ENCODE data around the gene SHISA9. TPM values are rescaled to one million over a fixed set of nuclear protein-coding genes. Genes with fewer than 3 reads are reported as not detected.

Gene SHISA9
- total RNA-seq, 2 donors from 2014 or later, result 0.41 to 0.47 TPM

- no peaks in the 10 kb centered on the region for H3K4me1 ChIP-seq
- no peak overlapping the region for H3K27ac ChIP-seq
- DNase-seq (ENCODE audit: low spot score), result no peak
- H3K4me3 ChIP-seq, result no peak overlapping the region
- no peaks in the 10 kb centered on the region for H3K27me3 ChIP-seq
- H3K36me3 ChIP-seq, result no peaks in the 10 kb centered on the region
- H3K9me3 ChIP-seq, result no peaks in the 10 kb centered on the region
- TF ChIP-seq CTCF (IDR thresholded peaks at IDR 0.05), result no peak
These were observed 29.5 kb downstream of the SHISA9 start for GRCh38 chr16:12930881-12931280.

GRCh38 chr16:12936391-12936790, 35.0 kb downstream of the SHISA9 start:
- Histone ChIP-seq H3K27me3 (no peaks in the 10 kb centered on the region), H3K4me3 (no peak overlapping the region), H3K4me1 (no peaks in the 10 kb centered on the region), H3K27ac (no peak overlapping the region), H3K36me3 (no peaks in the 10 kb centered on the region), H3K9me3 (no peaks in the 10 kb centered on the region)
- TF ChIP-seq CTCF (IDR thresholded peaks at IDR 0.05), result no peak
- no peak for DNase-seq (ENCODE audit: low spot score)

GRCh38 chr16:12941896-12942295, 40.5 kb downstream of the SHISA9 start:
- Histone ChIP-seq H3K27ac (no peak overlapping the region), H3K9me3 (peaks cover 0 to 4% of the 10 kb centered on the region in 2 donors), H3K4me1 (no peaks in the 10 kb centered on the region), H3K27me3 (no peaks in the 10 kb centered on the region), H3K4me3 (no peak overlapping the region), H3K36me3 (no peaks in the 10 kb centered on the region)
- no peak for DNase-seq (ENCODE audit: low spot score)
- TF ChIP-seq CTCF (IDR thresholded peaks at IDR 0.05), result no peak

- Histone ChIP-seq H3K9me3 (peaks cover 0 to 4% of the 10 kb centered on the region in 2 donors), H3K27ac (no peak overlapping the region), H3K4me3 (no peak overlapping the region), H3K36me3 (no peaks in the 10 kb centered on the region), H3K27me3 (no peaks in the 10 kb centered on the region), H3K4me1 (no peaks in the 10 kb centered on the region)
- TF ChIP-seq CTCF (IDR thresholded peaks at IDR 0.05), result no peak
- no peak for DNase-seq (ENCODE audit: low spot score)
These were observed 41.5 kb downstream of the SHISA9 start for GRCh38 chr16:12942861-12943260.

GRCh38 chr16:12944300-12944699, 42.9 kb downstream of the SHISA9 start:
- no peak overlapping the region for H3K4me3 ChIP-seq
- no peak for DNase-seq (ENCODE audit: low spot score)
- H3K36me3 ChIP-seq, result no peaks in the 10 kb centered on the region
- H3K27ac ChIP-seq, result no peak overlapping the region
- H3K27me3 ChIP-seq, result no peaks in the 10 kb centered on the region
- H3K9me3 ChIP-seq, result peaks cover 0 to 4% of the 10 kb centered on the region in 2 donors
- H3K4me1 ChIP-seq, result no peaks in the 10 kb centered on the region
- no peak for TF ChIP-seq CTCF (IDR thresholded peaks at IDR 0.05)

DNA sequence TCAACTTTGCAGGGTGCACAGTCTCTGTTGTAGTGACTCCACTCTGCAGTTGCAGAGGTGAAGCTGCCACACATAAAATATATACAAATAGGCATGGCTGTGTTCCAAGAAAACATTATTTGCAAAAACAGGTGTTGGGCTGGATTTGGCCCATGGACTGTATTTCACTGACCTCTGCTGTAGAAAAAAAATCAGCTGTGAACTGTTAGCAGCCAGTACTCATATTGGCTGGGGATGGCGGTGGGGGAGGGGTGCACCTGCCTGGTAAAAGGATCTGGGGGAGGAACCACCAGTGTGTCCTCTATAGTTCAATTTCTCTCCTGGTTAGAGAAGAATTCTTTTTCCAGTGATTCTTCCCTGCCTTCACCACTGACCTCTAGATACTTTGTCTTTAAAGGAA, 50.0 kb downstream of the SHISA9 start:
- H3K27me3 ChIP-seq, result no peaks in the 10 kb centered on the region
- no peaks in the 10 kb centered on the region for H3K36me3 ChIP-seq

More for the DNA sequence above, 50.0 kb downstream of the SHISA9 start:
- DNase-seq (ENCODE audit: low spot score), result no peak
- Histone ChIP-seq H3K4me3 (no peak overlapping the region), H3K4me1 (no peaks in the 10 kb centered on the region), H3K27ac (no peak overlapping the region), H3K9me3 (no peaks in the 10 kb centered on the region)
- no peak for TF ChIP-seq CTCF (IDR thresholded peaks at IDR 0.05)
